PC-3 (cell line): Measurements from ENCODE around the gene MAD1L1. TPM values are rescaled to one million over a fixed set of nuclear protein-coding genes. Genes with fewer than 3 reads are reported as not detected.

Source experiments
- ATAC-seq: fragments of 200-7000 bp; cut with Tn5 transposase; 2 replicates; pipeline ENCODE4 v1.9.1; 2020; ENCODE audit warnings: mild to moderate bottlenecking, moderate library complexity
- BruUV-seq: library from RNA; stranded (reverse); fragments of 400-500 nt; replicated peaks from 2 replicates; lab custom pipeline; 2021; lab: Mats Ljungman, UMichigan
- CTCF ChIA-PET: fragments of 300-600 bp; sonication (Branson Sonifier 250); formaldehyde crosslinking; loops from one replicate; lab custom pipeline; 2022; ENCODE audit warnings: antibody characterized with exemption; lab: Charles Lee
- POLR2A ChIA-PET: fragments of 300-600 bp; sonication (Branson Sonifier 250); formaldehyde crosslinking; loops from one replicate; lab custom pipeline; 2022; ENCODE audit warnings: antibody characterized with exemption; ENCODE audit not compliant: unreplicated experiment; lab: Charles Lee
- DNase-seq: peaks from one replicate; pipeline ENCODE4 v3.0.0-alpha.2; 2015
- H2AFZ ChIP-seq: fragments of 300-600 bp; sonication (generic); 2 replicates; pipeline ENCODE4 v1.6.0; 2016; ENCODE audit warnings: antibody characterized with exemption, low read length
- H3F3A ChIP-seq: fragments of 300-600 bp; sonication (generic); one replicate; pipeline ENCODE4 v1.6.0; 2017; ENCODE audit warnings: antibody characterized with exemption, low read length, control low read depth, mild to moderate bottlenecking; ENCODE audit not compliant: unreplicated experiment
- H3K27ac ChIP-seq: fragments of 300-600 bp; sonication (generic); 2 replicates; pipeline ENCODE4 v1.5.1; 2016; ENCODE audit warnings: mild to moderate bottlenecking, low read length
- H3K27me3 ChIP-seq: fragments of 300-600 bp; sonication (generic); 2 replicates; pipeline ENCODE4 v1.6.1; 2016; ENCODE audit warnings: low read length, mixed read lengths
- H3K36me3 ChIP-seq: fragments of 300-600 bp; sonication (generic); 2 replicates; pipeline ENCODE4 v1.6.1; 2016; ENCODE audit warnings: low read depth, mixed run types, low read length, mixed read lengths
- H3K4me1 ChIP-seq: fragments of 300-600 bp; sonication (generic); 2 replicates; pipeline ENCODE4 v1.5.1; 2016; ENCODE audit warnings: low read length; ENCODE audit not compliant: insufficient read depth
- H3K4me2 ChIP-seq: fragments of 300-600 bp; sonication (generic); 2 replicates; pipeline ENCODE4 v1.6.0; 2016; ENCODE audit warnings: low read length
- H3K4me3 ChIP-seq: fragments of 300-600 bp; sonication (generic); 2 replicates; pipeline ENCODE4 v1.5.1; 2016; ENCODE audit warnings: mild to moderate bottlenecking, low read length, mixed read lengths
- H3K79me2 ChIP-seq: fragments of 300-600 bp; sonication (generic); 2 replicates; pipeline ENCODE4 v1.6.1; 2017; ENCODE audit warnings: low read length, mixed read lengths
- H3K9ac ChIP-seq: fragments of 300-600 bp; sonication (generic); 2 replicates; pipeline ENCODE4 v1.6.0; 2016; ENCODE audit warnings: mild to moderate bottlenecking, low read length
- H3K9me2 ChIP-seq: fragments of 300-600 bp; sonication (generic); replicated peaks from 2 replicates; pipeline ENCODE4 v1.6.1; 2016; ENCODE audit warnings: mixed run types, low read length, mixed read lengths
- H3K9me3 ChIP-seq: fragments of 300-600 bp; sonication (generic); 2 replicates; pipeline ENCODE4 v1.6.1; 2016; ENCODE audit warnings: low read length, mixed read lengths
- H4K20me1 ChIP-seq: fragments of 300-600 bp; sonication (generic); 2 replicates; pipeline ENCODE4 v1.6.1; 2016; ENCODE audit warnings: low read length, mixed read lengths
- CTCF ChIP-seq: fragments of 300-600 bp; sonication (generic); conservative IDR thresholded peaks from 2 replicates; pipeline ENCODE4 v1.5.1; 2017; ENCODE audit warnings: antibody characterized with exemption, low read depth, mild to moderate bottlenecking, low read length
- EZH2 ChIP-seq: fragments of 300-600 bp; sonication (generic); IDR thresholded peaks from one replicate; pipeline ENCODE4 v1.6.1; 2017; ENCODE audit warnings: antibody characterized with exemption, mild to moderate bottlenecking, low read length; ENCODE audit not compliant: unreplicated experiment
- EZH2phosphoT487 ChIP-seq: fragments of 300-600 bp; sonication (generic); IDR thresholded peaks from 2 replicates; pipeline ENCODE4 v1.6.1; 2018; ENCODE audit warnings: mild to moderate bottlenecking, antibody characterized with exemption, low read length, borderline replicate concordance
- intact Hi-C: fragments of 100-400 bp; cut with micrococcal nuclease; formaldehyde crosslinking; loops from 2 replicates; pipeline ENCODE4 v1.9.0; 2023
- total RNA-seq: library from RNA; depleted of rRNA; stranded (reverse); fragments of >200 nt; gene quantifications from 2 replicates; pipeline ENCODE4 v1.2.3, GENCODE V29; 2014

The MAD1L1 gene
- total RNA-seq, 1 experiment from 2014 or later = 88.4 TPM

GRCh38 chr7:1910827-1911226 lies 321.9 kb downstream of the MAD1L1 start:
- no peak overlapping the region for H3K9ac ChIP-seq
- intact Hi-C loops = no loop called here
- no peak overlapping the region for H2AFZ ChIP-seq
- no peaks in the 10 kb centered on the region for H3K4me1 ChIP-seq
- no peaks in the 10 kb centered on the region for H3K9me2 ChIP-seq
- ChIA-PET CTCF (no interaction called here), POLR2A (no interaction called here)
- BruUV-seq = no TSS peak
- no peaks in the 10 kb centered on the region for H3K27me3 ChIP-seq
- no peak overlapping the region for H3K27ac ChIP-seq
- no peaks in the 10 kb centered on the region for H3K9me3 ChIP-seq
- no peak overlapping the region for H3K4me2 ChIP-seq
- ATAC-seq (no peak), DNase-seq (no peak)
- TF ChIP-seq EZH2phosphoT487 (no peak), CTCF (no peak), EZH2 (no peak)
- H3K79me2 ChIP-seq = no peaks in the 10 kb centered on the region
- H3K4me3 ChIP-seq = no peak overlapping the region
- H4K20me1 ChIP-seq = no peaks in the 10 kb centered on the region
- H3K36me3 ChIP-seq = no peaks in the 10 kb centered on the region
- no peaks in the 10 kb centered on the region for H3F3A ChIP-seq

GRCh38 chr7:1910081-1910685 lies 322.6 kb downstream of the MAD1L1 start:
- Histone ChIP-seq H3K9me3 (no peaks in the 10 kb centered on the region), H3K4me3 (no peak overlapping the region), H3K27me3 (no peaks in the 10 kb centered on the region), H3K27ac (no peak overlapping the region), H3K36me3 (no peaks in the 10 kb centered on the region), H3K79me2 (no peaks in the 10 kb centered on the region), H2AFZ (no peak overlapping the region), H3K4me2 (no peak overlapping the region), H3K4me1 (no peaks in the 10 kb centered on the region), H4K20me1 (no peaks in the 10 kb centered on the region), H3K9me2 (no peaks in the 10 kb centered on the region), H3F3A (no peaks in the 10 kb centered on the region), H3K9ac (no peak overlapping the region)
- no TSS peak for BruUV-seq
- POLR2A ChIA-PET = no interaction called here
- CTCF ChIA-PET = no interaction called here
- no peak for TF ChIP-seq EZH2
- TF ChIP-seq CTCF = no peak
- TF ChIP-seq EZH2phosphoT487 = no peak
- intact Hi-C loops = no loop called here
- no peak for ATAC-seq
- no peak for DNase-seq

GRCh38 chr7:1909476-1909875 lies 323.3 kb downstream of the MAD1L1 start:
- TF ChIP-seq CTCF = no peak
- no peak for TF ChIP-seq EZH2
- no peak for TF ChIP-seq EZH2phosphoT487
- H4K20me1 ChIP-seq = no peaks in the 10 kb centered on the region
- ATAC-seq (no peak), DNase-seq (no peak)
- intact Hi-C loops = no loop called here
- no peaks in the 10 kb centered on the region for H3K79me2 ChIP-seq
- no TSS peak for BruUV-seq
- H2AFZ ChIP-seq = no peak overlapping the region
- no peaks in the 10 kb centered on the region for H3K4me1 ChIP-seq
- no peak overlapping the region for H3K27ac ChIP-seq
- POLR2A ChIA-PET = no interaction called here
- no peaks in the 10 kb centered on the region for H3K27me3 ChIP-seq
- no peak overlapping the region for H3K9ac ChIP-seq
- no peaks in the 10 kb centered on the region for H3K9me3 ChIP-seq
- no peaks in the 10 kb centered on the region for H3K36me3 ChIP-seq
- H3K4me3 ChIP-seq = no peak overlapping the region
- H3K4me2 ChIP-seq = no peak overlapping the region
- no peaks in the 10 kb centered on the region for H3F3A ChIP-seq
- no peaks in the 10 kb centered on the region for H3K9me2 ChIP-seq
- CTCF ChIA-PET = no interaction called here
